SK-N-SH (cell line): ENCODE results near the gene AFF3. TPM values are rescaled to one million over a fixed set of nuclear protein-coding genes. Genes with fewer than 3 reads are reported as not detected.

ENCODE experiments used
- CTCF ChIA-PET: fragments of 300-600, 350-600 bp; formaldehyde crosslinking; extraction: SDS; loops from one replicate; lab custom pipeline; 2021; lab: Yijun Ruan, JAX
- POLR2A ChIA-PET: fragments of 350-600 bp; sonication (Branson Sonifier 250); formaldehyde crosslinking; extraction: SDS; loops from one replicate; lab custom pipeline; 2020; ENCODE audit warnings: antibody characterized with exemption, inconsistent platforms; lab: Yijun Ruan, JAX
- DNase-seq: peaks from one replicate; pipeline ENCODE4 v3.0.0; 2012
- H2AFZ ChIP-seq: fragments of 200-600 bp; sonication (generic); 2 replicates; pipeline ENCODE4 v1.8.1; 2016; ENCODE audit warnings: antibody characterized with exemption, mild to moderate bottlenecking, low read depth
- H3F3A ChIP-seq: fragments of 200-600 bp; sonication (generic); replicated peaks from 2 replicates; pipeline ENCODE3; 2016; ENCODE audit warnings: antibody characterized with exemption, mild to moderate bottlenecking; ENCODE audit not compliant: insufficient read depth
- H3K27ac ChIP-seq, 2 experiments: fragments of 200-500 bp in 1 of 2; fragments of 200-600 bp in 1 of 2; sonication (Bioruptor generic) in 1 of 2; sonication (generic), shearing (Covaris generic) in 1 of 2; 2 replicates each; pipeline versions ENCODE4 v1.5.1 to v1.6.1; 2014 to 2016; ENCODE audit warnings: low read depth in 2 of 2, inconsistent platforms in 1 of 2, low read length in 1 of 2, mild to moderate bottlenecking in 1 of 2, mixed read lengths in 1 of 2
- H3K27me3 ChIP-seq: fragments of 200-600 bp; sonication (generic), shearing (Covaris generic); 2 replicates; pipeline ENCODE4 v1.6.1; 2016; ENCODE audit warnings: mixed run types; ENCODE audit not compliant: insufficient read depth
- H3K36me3 ChIP-seq, 2 experiments: fragments of 200-500 bp in 1 of 2; fragments of 200-600 bp in 1 of 2; sonication (Bioruptor generic) in 1 of 2; sonication (generic) in 1 of 2; replicated peaks in 1 of 2; 2 replicates each; pipeline versions ENCODE3 to v1.5.1; 2014 to 2016; ENCODE audit warnings: low read length in 1 of 2, mild to moderate bottlenecking in 1 of 2; ENCODE audit not compliant: insufficient read depth in 2 of 2, control insufficient read depth in 1 of 2
- H3K4me1 ChIP-seq, 2 experiments: fragments of 200-500 bp in 1 of 2; fragments of 200-600 bp in 1 of 2; sonication (Bioruptor generic) in 1 of 2; sonication (generic), shearing (Covaris generic) in 1 of 2; 2 replicates each; pipeline versions ENCODE4 v1.5.1 to v1.6.1; 2014 to 2016; ENCODE audit warnings: low read depth in 1 of 2, low read length in 1 of 2, mixed run types in 1 of 2; ENCODE audit not compliant: insufficient read depth in 2 of 2, control insufficient read depth in 1 of 2
- H3K4me2 ChIP-seq: fragments of 200-600 bp; sonication (generic), shearing (Covaris generic); 2 replicates; pipeline ENCODE4 v1.6.1; 2017; ENCODE audit warnings: mixed run types
- H3K4me3 ChIP-seq, 2 experiments: fragments of 200-500 bp in 1 of 2; fragments of 200-600 bp in 1 of 2; sonication (Bioruptor generic) in 1 of 2; sonication (generic), shearing (Covaris generic) in 1 of 2; 2 replicates each; pipeline versions ENCODE4 v1.5.1 to v1.8.1; 2014 to 2016; ENCODE audit warnings: low read depth in 2 of 2, inconsistent platforms in 1 of 2, low read length in 1 of 2, mild to moderate bottlenecking in 1 of 2, mixed read lengths in 1 of 2, moderate library complexity in 1 of 2
- H3K79me2 ChIP-seq: fragments of 200-600 bp; sonication (generic); 2 replicates; pipeline ENCODE4 v1.8.1; 2017; ENCODE audit warnings: mild to moderate bottlenecking; ENCODE audit not compliant: insufficient read depth
- H3K9ac ChIP-seq: fragments of 200-600 bp; sonication (generic); 2 replicates; pipeline ENCODE4 v1.6.1; 2017; ENCODE audit warnings: mixed run types
- H3K9me2 ChIP-seq: fragments of 200-600 bp; sonication (generic); 2 replicates; pipeline ENCODE4 v1.6.1; 2017; ENCODE audit warnings: mixed run types
- H3K9me3 ChIP-seq: fragments of 200-600 bp; sonication (generic); 2 replicates; pipeline ENCODE4 v1.6.1; 2017; ENCODE audit warnings: mixed run types, mild to moderate bottlenecking, moderate library complexity
- H4K20me1 ChIP-seq: fragments of 200-600 bp; sonication (generic); 2 replicates; pipeline ENCODE4 v1.6.1; 2017; ENCODE audit warnings: mild to moderate bottlenecking, mixed run types; ENCODE audit not compliant: insufficient read depth
- CHD2 ChIP-seq: fragments of 150-350 bp; IDR thresholded peaks from 2 replicates; pipeline ENCODE4 v1.6.1; 2018; ENCODE audit warnings: low read length; ENCODE audit not compliant: partially characterized antibody
- EZH2phosphoT487 ChIP-seq: fragments of 200-600 bp; sonication (generic); IDR thresholded peaks from 2 replicates; pipeline ENCODE4 v1.6.1; 2017; ENCODE audit warnings: low read depth, mixed run types, mild to moderate bottlenecking, antibody characterized with exemption, moderate library complexity, borderline replicate concordance
- FOSL2 ChIP-seq: IDR thresholded peaks from 2 replicates; pipeline ENCODE4 v1.4.0; 2012; ENCODE audit warnings: low read depth, mild to moderate bottlenecking, moderate library complexity, borderline replicate concordance
- FOXJ3 ChIP-seq: sonication (generic); formaldehyde crosslinking; IDR thresholded peaks from 2 replicates; pipeline ENCODE4 v1.5.1; 2020; ENCODE audit warnings: mild to moderate bottlenecking, missing genetic modification reagents
- FOXM1 ChIP-seq: IDR thresholded peaks from 2 replicates; pipeline ENCODE4 v1.4.0; 2012; ENCODE audit warnings: low read depth, mild to moderate bottlenecking
- JUND ChIP-seq: IDR thresholded peaks from 2 replicates; pipeline ENCODE4 v1.4.0; 2012
- MXI1 ChIP-seq: IDR thresholded peaks from 2 replicates; pipeline ENCODE4 v1.6.1; 2012; ENCODE audit warnings: mild to moderate bottlenecking, low read depth, low read length, improper control_type of control experiment
- NFIC ChIP-seq: IDR thresholded peaks from 2 replicates; pipeline ENCODE4 v1.4.0; 2012; ENCODE audit warnings: borderline replicate concordance
- NRF1 ChIP-seq: IDR thresholded peaks from 2 replicates; pipeline ENCODE4 v1.6.1; 2012; ENCODE audit warnings: low read depth, mild to moderate bottlenecking, low read length
- POLR2AphosphoS5 ChIP-seq: IDR thresholded peaks from 2 replicates; pipeline ENCODE4 v1.6.1; 2012; ENCODE audit warnings: low read depth, low read length
- RAD21 ChIP-seq: IDR thresholded peaks from 2 replicates; pipeline ENCODE4 v1.6.1; 2012; ENCODE audit warnings: mild to moderate bottlenecking, low read length
- RCOR1 ChIP-seq: fragments of 150-350 bp; IDR thresholded peaks from 2 replicates; pipeline ENCODE4 v1.6.1; 2017; ENCODE audit warnings: antibody characterized with exemption, low read length
- RFX5 ChIP-seq: IDR thresholded peaks from 2 replicates; pipeline ENCODE4 v1.6.1; 2012; ENCODE audit warnings: mild to moderate bottlenecking, improper control_type of control experiment, low read length
- SIN3A ChIP-seq: IDR thresholded peaks from 2 replicates; pipeline ENCODE4 v1.6.1; 2012; ENCODE audit warnings: low read depth, mild to moderate bottlenecking, low read length, moderate library complexity, borderline replicate concordance
- SMC3 ChIP-seq: IDR thresholded peaks from 2 replicates; pipeline ENCODE4 v1.6.1; 2012; ENCODE audit warnings: low read depth, low read length, improper control_type of control experiment
- TCF12 ChIP-seq: IDR thresholded peaks from 2 replicates; pipeline ENCODE4 v1.4.0; 2012
- TEAD4 ChIP-seq: IDR thresholded peaks from 2 replicates; pipeline ENCODE4 v1.4.0; 2012; ENCODE audit warnings: mild to moderate bottlenecking, borderline replicate concordance; ENCODE audit not compliant: insufficient read depth
- WGBS: methylation state at CpG from one replicate; pipeline ENCODE4 v1.1.6; 2017; ENCODE audit warnings: low lambda C conversion rate; 5-methylcytosine and 5-hydroxymethylcytosine counted together
- polyA plus RNA-seq, 3 experiments: library from polyadenylated mRNA; depleted of rRNA; stranded (reverse); fragments of >200 nt; gene quantifications; 2 replicates each; pipeline ENCODE4 v1.2.3, GENCODE V29; 2012
- TF ChIP-seq, protein P1 (sequence below): IDR thresholded peaks from 2 replicates; pipeline ENCODE4 v1.4.0; 2012; ENCODE audit warnings: low read depth, borderline replicate concordance
- TF ChIP-seq, protein P2 (sequence below): fragments of 200-600 bp; sonication (generic); IDR thresholded peaks from 2 replicates; pipeline ENCODE4 v1.6.1; 2017; ENCODE audit warnings: antibody characterized with exemption, mild to moderate bottlenecking, moderate library complexity
- TF ChIP-seq, protein P3 (sequence below): IDR thresholded peaks from 2 replicates; pipeline ENCODE4; 2012

AFF3 gene
- polyA plus RNA-seq, 1 of the 3 experiments (the other 2 are of a cell fraction) = 0.36 TPM

DNA sequence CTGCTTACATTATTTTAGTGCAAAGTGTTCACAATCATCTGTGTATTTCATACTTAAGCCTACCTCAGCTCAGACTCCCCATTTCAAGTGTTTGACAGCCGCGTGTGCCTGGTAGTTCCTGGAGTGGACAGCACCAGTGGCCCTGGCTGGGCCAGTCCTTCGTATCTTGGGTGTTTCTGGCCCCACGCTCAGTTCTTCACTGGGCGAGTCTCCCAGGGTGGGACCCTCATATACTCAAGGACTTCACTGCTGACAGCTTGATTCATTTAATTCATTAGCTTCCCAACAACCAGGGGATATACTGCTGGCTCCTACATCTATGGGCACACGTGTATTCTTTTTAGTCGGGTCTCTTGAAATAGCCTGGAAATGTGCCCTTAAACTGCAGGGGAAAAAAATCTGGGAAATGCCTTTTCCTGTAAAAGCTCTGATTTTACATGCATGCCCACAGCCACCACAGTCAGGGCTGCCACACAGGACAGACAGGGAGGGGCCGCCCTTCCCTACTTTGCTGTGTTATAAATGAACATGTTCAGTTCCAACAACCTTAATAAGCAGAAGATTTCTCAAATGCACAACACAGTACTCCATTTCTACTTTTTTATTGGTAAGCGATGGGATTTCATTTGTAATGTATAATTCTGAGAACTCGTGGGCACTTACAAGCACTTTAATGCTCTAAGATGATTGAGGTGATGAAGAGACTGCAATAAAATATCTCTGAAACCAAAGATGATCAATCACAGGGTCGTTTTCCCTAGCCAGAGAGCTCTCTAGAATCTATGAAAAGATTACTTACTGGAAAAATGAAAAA is 447.1 kb downstream of the AFF3 start:
- no peaks in the 10 kb centered on the region for H3K9me2 ChIP-seq
- H3K27ac ChIP-seq = no peak overlapping the region
- no peaks in the 10 kb centered on the region for H4K20me1 ChIP-seq
- H3K79me2 ChIP-seq = no peaks in the 10 kb centered on the region
- H3K4me2 ChIP-seq = no peak overlapping the region
- no peak for TF ChIP-seq CHD2
- no peak overlapping the region for H3K4me3 ChIP-seq
- no peak for DNase-seq
- ChIA-PET POLR2A (no interaction called here), CTCF (no interaction called here)
- H3K9ac ChIP-seq = no peak overlapping the region
- H2AFZ ChIP-seq = no peak overlapping the region
- H3F3A ChIP-seq = no peaks in the 10 kb centered on the region
- H3K27me3 ChIP-seq = no peaks in the 10 kb centered on the region
- H3K36me3 ChIP-seq = no peaks in the 10 kb centered on the region
- no peaks in the 10 kb centered on the region for H3K9me3 ChIP-seq
- WGBS = 74% methylated on average over 11 of the region's 11 CpGs
- H3K4me1 ChIP-seq = peaks cover 0 to 7% of the 10 kb centered on the region in 2 experiments; a peak in 1 of 4 replicates

GRCh38 chr2:99694331-99694730 is 448.1 kb downstream of the AFF3 start:
- no peak for TF ChIP-seq NFIC
- no peak for TF ChIP-seq SMC3
- TF ChIP-seq TCF12 = no peak
- no peak for TF ChIP-seq NRF1
- TF ChIP-seq TEAD4 = no peak
- no peak for TF ChIP-seq SIN3A
- TF ChIP-seq RCOR1 = no peak
- TF ChIP-seq FOXJ3 = no peak
- no peak for TF ChIP-seq JUND
- no peak for TF ChIP-seq MXI1
- no peak for TF ChIP-seq EZH2phosphoT487
- TF ChIP-seq, protein P1, sequence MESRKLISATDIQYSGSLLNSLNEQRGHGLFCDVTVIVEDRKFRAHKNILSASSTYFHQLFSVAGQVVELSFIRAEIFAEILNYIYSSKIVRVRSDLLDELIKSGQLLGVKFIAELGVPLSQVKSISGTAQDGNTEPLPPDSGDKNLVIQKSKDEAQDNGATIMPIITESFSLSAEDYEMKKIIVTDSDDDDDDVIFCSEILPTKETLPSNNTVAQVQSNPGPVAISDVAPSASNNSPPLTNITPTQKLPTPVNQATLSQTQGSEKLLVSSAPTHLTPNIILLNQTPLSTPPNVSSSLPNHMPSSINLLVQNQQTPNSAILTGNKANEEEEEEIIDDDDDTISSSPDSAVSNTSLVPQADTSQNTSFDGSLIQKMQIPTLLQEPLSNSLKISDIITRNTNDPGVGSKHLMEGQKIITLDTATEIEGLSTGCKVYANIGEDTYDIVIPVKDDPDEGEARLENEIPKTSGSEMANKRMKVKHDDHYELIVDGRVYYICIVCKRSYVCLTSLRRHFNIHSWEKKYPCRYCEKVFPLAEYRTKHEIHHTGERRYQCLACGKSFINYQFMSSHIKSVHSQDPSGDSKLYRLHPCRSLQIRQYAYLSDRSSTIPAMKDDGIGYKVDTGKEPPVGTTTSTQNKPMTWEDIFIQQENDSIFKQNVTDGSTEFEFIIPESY = no peak
- TF ChIP-seq, protein P2, sequence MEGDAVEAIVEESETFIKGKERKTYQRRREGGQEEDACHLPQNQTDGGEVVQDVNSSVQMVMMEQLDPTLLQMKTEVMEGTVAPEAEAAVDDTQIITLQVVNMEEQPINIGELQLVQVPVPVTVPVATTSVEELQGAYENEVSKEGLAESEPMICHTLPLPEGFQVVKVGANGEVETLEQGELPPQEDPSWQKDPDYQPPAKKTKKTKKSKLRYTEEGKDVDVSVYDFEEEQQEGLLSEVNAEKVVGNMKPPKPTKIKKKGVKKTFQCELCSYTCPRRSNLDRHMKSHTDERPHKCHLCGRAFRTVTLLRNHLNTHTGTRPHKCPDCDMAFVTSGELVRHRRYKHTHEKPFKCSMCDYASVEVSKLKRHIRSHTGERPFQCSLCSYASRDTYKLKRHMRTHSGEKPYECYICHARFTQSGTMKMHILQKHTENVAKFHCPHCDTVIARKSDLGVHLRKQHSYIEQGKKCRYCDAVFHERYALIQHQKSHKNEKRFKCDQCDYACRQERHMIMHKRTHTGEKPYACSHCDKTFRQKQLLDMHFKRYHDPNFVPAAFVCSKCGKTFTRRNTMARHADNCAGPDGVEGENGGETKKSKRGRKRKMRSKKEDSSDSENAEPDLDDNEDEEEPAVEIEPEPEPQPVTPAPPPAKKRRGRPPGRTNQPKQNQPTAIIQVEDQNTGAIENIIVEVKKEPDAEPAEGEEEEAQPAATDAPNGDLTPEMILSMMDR = no peak
- TF ChIP-seq FOXM1 = no peak
- no peak for TF ChIP-seq FOSL2
- TF ChIP-seq RFX5 = no peak
- TF ChIP-seq POLR2AphosphoS5 = no peak
- TF ChIP-seq RAD21 = no peak
- TF ChIP-seq, protein P3, sequence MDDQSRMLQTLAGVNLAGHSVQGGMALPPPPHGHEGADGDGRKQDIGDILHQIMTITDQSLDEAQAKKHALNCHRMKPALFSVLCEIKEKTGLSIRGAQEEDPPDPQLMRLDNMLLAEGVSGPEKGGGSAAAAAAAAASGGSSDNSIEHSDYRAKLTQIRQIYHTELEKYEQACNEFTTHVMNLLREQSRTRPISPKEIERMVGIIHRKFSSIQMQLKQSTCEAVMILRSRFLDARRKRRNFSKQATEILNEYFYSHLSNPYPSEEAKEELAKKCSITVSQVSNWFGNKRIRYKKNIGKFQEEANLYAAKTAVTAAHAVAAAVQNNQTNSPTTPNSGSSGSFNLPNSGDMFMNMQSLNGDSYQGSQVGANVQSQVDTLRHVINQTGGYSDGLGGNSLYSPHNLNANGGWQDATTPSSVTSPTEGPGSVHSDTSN = no peak
- Histone ChIP-seq H3K27me3 (no peaks in the 10 kb centered on the region), H3F3A (no peaks in the 10 kb centered on the region), H3K79me2 (no peaks in the 10 kb centered on the region), H4K20me1 (no peaks in the 10 kb centered on the region), H3K27ac (no peak overlapping the region), H3K9ac (no peak overlapping the region), H3K36me3 (no peaks in the 10 kb centered on the region), H3K9me2 (no peaks in the 10 kb centered on the region), H3K4me3 (no peak overlapping the region), H3K9me3 (no peaks in the 10 kb centered on the region), H3K4me1 (peaks cover 0 to 7% of the 10 kb centered on the region in 2 experiments; a peak in 1 of 4 replicates), H3K4me2 (no peak overlapping the region), H2AFZ (no peak overlapping the region)
- WGBS = 69% methylated on average over 7 of the region's 7 CpGs
- CTCF ChIA-PET = no interaction called here
- POLR2A ChIA-PET = no interaction called here
- DNase-seq = no peak
